Heart left ventricle (tissue), 13 donors: Measurements from ENCODE around the gene EHBP1L1.

Experiments used
- POLR2A ChIP-seq, 2 donors: fragments of 450-650 bp; IDR thresholded peaks; one replicate each; pipeline ENCODE4 v1.6.1; 2017; ENCODE audit warnings: antibody characterized with exemption in 2 of 2, mild to moderate bottlenecking in 2 of 2, moderate library complexity in 2 of 2
- TF ChIP-seq, protein P1 (sequence below), 12 donors: fragments of 200-600 bp; sonication (generic) in 4 of 12; IDR thresholded peaks; one replicate each; pipeline versions ENCODE4 v1.5.0 to v1.8.0; 2018 to 2022; ENCODE audit warnings: antibody characterized with exemption in 12 of 12, mild to moderate bottlenecking in 5 of 12
- donor health status: ischemic (EF 13 %, LVEDD 7.1; RV severe dilation, severe dysfunction).
- donor health status: DM: no; HTN: yes; CAD: no.
- donor health status: DM: no; HTN: no; CAD: no.
- donor health status: ischemic (EF 25% LVEDD 6.9; RV normal size, moderate dysfunction).
- donor health status: ischemic (EF 25% LVEDD 5.7; RV mildly dilated, moderate dysfunction).
- donor health status: ischemic (EF 35%, LVEDD 5.7; RV mildly dilated, moderate dysfunction).
- donor health status: nonischemic (EF 11% LVEDD 7.7; RV severe dilation, severe dysfunction).
- donor health status: DM: yes; HTN: yes; CAD: no.
- donor health status: PGD.
- donor health status: ischemic (EF 29% LVEDD 5.4; RV normal size, mild dysfunction).
- donor health status: nonischemic (EF 23%, LVEDD 6.1; RV moderate dilation, normal function).

GRCh38 chr11:65541093-65541982 is 34.5 kb upstream of the EHBP1L1 start:
- TF ChIP-seq, protein P1, sequence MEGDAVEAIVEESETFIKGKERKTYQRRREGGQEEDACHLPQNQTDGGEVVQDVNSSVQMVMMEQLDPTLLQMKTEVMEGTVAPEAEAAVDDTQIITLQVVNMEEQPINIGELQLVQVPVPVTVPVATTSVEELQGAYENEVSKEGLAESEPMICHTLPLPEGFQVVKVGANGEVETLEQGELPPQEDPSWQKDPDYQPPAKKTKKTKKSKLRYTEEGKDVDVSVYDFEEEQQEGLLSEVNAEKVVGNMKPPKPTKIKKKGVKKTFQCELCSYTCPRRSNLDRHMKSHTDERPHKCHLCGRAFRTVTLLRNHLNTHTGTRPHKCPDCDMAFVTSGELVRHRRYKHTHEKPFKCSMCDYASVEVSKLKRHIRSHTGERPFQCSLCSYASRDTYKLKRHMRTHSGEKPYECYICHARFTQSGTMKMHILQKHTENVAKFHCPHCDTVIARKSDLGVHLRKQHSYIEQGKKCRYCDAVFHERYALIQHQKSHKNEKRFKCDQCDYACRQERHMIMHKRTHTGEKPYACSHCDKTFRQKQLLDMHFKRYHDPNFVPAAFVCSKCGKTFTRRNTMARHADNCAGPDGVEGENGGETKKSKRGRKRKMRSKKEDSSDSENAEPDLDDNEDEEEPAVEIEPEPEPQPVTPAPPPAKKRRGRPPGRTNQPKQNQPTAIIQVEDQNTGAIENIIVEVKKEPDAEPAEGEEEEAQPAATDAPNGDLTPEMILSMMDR (IDR thresholded peaks at IDR 0.05): peak in 1 of 12 donors; percentile 4
- no peak for TF ChIP-seq POLR2A (IDR thresholded peaks at IDR 0.05)
